GM12801 (cell line): Measurements from ENCODE around the gene MGME1.

Experiments
- CTCF ChIP-seq: IDR thresholded peaks from one replicate; pipeline ENCODE4 v1.5.1; 2011; ENCODE audit warnings: control low read depth; ENCODE audit not compliant: insufficient read length; ENCODE audit errors: extremely low read depth

Gene MGME1

GRCh38 chr20:17948442-17948841, 20.4 kb upstream of the MGME1 start:
- TF ChIP-seq CTCF: no peak

- TF ChIP-seq CTCF: no peak
Measured at GRCh38 chr20:17949899-17950298, 18.9 kb upstream of the MGME1 start.

- TF ChIP-seq CTCF: no peak
Measured at GRCh38 chr20:17950670-17951069, 18.1 kb upstream of the MGME1 start.

GRCh38 chr20:17951323-17951722, 17.5 kb upstream of the MGME1 start:
- no peak for TF ChIP-seq CTCF

GRCh38 chr20:17952692-17953684, 15.8 kb upstream of the MGME1 start:
- no peak for TF ChIP-seq CTCF

GRCh38 chr20:17953935-17954334, 14.9 kb upstream of the MGME1 start:
- TF ChIP-seq CTCF: no peak

- no peak for TF ChIP-seq CTCF
Measured at GRCh38 chr20:17955302-17955701, 13.5 kb upstream of the MGME1 start.
